GM19372 (cell line): ENCODE measurements around the gene MYH10.

Experiments used
- ATAC-seq: cut with Tn5 transposase; IDR thresholded peaks from one replicate; pipeline ENCODE4 v1.9.1; 2021; ENCODE audit warnings: mild to moderate bottlenecking, low read depth, moderate library complexity; ENCODE audit not compliant: unreplicated experiment

Gene MYH10

DNA sequence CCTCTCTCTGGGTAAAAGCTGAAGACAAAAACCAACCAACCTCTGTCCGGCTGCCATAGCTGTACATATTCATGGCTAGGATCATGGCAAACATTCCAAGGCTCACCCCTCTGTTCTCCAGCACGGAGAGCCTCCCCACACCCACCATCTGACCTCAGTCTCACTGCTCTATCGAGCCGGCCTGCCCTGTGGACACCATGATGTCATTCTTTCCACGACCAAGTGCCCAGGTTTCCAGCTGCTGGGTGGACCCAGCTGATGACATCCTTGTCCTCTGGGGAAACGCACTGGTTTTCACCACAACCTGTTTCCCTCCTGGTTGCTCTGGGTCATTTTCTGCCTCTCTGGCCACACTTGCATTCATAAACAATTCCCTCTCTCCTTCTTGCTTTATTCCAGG is 127.2 kb downstream of the MYH10 start:
- no peak for ATAC-seq

DNA sequence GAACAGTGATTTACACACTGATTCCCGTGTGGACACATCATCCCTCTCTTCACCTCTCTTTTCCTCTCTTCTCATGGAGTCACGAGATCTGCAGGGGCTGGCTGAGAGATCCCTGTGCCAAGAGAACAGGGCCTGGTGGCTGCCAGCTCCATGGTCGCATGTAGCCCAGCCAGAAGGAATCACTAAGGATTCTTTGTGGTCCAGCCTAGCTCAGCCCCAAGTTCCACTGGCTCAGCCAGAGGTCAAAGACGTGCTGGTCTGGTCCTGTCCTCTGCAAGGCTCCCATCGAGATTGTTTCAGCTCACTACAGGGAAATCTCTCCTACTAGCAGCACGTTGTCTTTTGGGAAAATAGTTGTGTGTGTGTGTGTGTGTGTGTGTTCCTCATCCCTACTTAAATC is 128.4 kb downstream of the MYH10 start:
- no peak for ATAC-seq

- ATAC-seq: no peak
Measured at GRCh38 chr17:8500609-8501008, 129.9 kb downstream of the MYH10 start.

DNA sequence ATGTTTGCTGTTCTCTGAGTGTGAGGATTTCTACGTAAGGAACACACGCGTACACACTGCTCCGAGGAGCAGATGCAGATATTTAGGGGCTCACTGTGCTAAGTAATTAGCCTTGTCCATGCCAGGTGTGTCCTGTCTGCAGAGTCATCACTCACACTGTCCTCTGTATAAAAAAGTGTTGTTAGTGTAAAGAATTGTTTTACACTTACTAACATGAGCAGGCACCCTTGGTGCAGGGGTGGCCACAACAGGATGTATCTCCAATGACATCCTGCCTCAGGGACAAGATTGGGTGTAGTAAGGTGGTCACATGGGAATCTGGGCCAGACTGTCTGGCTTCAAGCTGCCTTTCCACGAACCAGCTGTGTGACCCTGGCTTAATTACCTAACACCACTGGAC is 130.9 kb downstream of the MYH10 start:
- ATAC-seq: no peak

GRCh38 chr17:8499171-8499570 is 131.4 kb downstream of the MYH10 start:
- ATAC-seq: no peak

- ATAC-seq: no peak
Measured at GRCh38 chr17:8496081-8496480, 134.4 kb downstream of the MYH10 start.

DNA sequence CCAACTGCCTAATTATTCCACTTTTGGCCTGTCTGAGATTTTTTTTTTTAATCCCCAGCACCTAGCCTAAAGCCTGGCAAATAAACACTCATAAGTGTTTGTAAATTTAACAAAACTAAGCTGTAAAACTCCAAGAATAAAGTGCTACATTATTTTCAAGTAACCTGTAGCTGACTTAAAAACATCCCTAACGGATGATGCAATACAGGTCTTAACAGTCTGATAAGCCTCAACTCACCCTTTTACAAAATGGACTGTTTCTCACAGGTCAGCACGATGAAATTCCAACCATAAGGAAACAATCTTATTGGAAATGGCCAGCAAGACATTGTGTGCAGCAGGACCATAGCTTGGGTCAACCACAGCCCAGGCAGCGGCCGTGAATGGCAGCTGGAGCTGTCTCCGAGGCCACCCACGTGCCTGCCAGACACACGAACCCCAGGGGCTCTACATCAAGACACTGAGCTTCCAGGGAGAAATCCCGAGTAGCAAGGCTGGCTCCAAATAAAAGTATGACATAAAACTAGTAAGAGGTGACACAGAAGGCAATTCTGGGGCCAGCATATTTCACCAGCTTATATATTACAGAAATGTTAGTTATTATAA is 135.9 kb downstream of the MYH10 start:
- no peak for ATAC-seq

DNA sequence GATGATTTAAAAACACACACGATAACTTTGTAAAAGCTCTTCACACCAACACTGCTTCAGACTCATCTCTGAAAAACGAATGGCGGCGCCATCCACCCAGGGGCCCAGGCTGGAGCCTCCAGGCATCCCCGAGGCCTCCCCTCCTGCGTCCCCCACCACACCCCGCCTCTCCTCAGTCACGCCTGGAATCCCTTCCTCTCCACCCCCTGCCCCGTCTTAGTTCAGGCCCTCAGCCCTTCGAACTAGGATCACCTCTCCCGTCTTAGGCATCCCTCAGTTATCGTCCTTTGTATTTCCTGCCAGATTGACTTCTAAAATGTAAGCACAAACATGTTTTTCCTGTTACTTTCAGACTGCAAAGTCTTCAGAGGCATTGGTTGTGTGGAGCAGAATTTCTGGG is 136.5 kb downstream of the MYH10 start:
- no peak for ATAC-seq

GRCh38 chr17:8492121-8492520 is 138.4 kb downstream of the MYH10 start:
- no peak for ATAC-seq

GRCh38 chr17:8490256-8491023 is 140.1 kb downstream of the MYH10 start:
- ATAC-seq: no peak

DNA sequence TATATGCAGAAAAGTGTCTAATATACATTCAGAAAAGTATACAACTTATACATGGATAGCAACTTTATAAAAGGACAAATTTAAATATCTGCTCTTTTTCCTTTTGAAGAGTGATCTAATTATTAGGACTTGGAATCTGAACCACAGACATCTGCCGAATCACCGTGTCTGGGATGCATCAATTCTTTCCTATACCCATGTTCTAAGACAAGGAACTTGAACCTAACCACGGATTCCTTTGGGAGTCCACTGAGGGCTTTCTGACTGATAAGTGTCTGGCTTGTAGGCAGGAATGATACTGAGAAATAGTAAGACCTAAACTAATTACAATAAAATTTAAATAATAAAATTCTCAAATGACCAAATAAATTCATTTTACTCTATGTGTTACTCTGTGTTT is 140.7 kb downstream of the MYH10 start:
- no peak for ATAC-seq

GRCh38 chr17:8488901-8489300 is 141.6 kb downstream of the MYH10 start:
- ATAC-seq: no peak

GRCh38 chr17:8488491-8488890 is 142.0 kb downstream of the MYH10 start:
- ATAC-seq: no peak

DNA sequence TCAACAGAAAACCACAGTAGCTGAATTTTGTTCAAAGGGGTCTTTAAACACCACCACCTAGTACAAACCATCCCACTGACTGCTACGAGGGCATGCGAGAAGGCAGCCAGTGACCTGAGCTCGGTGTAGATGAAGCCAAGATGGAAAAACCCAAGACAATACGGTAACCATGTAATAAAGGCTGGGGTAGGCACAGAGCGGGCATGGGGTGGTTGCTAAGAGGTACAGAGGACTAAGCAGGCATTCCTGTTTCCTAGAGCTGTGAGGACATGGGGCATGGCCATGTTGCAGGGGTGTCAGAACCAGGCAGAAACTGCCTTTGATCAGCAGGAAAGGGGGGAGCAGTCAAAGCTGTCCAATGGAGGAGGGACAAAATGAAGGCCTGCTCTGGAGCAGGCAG is 142.8 kb downstream of the MYH10 start:
- ATAC-seq: no peak

GRCh38 chr17:8487130-8487645 is 143.3 kb downstream of the MYH10 start:
- ATAC-seq: no peak

DNA sequence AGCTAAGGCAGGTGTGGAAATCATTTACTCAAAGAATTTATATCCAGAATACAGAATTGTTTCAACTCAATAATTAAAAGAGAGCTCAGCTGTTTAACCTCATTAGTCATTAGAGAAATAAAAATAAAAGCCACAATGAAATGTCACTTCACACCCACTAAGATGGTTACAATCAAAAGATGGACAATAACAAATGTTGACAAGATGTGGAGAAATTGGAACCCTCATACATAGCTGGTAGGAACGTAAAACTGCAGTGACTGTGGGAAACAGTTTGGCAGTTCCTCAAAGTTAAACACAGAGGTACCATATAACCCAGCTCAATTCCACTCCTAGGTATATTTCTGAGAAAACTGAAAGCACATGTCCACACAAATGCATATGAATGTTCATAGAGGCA is 145.0 kb downstream of the MYH10 start:
- ATAC-seq: no peak

- ATAC-seq: no peak
Measured at GRCh38 chr17:8484465-8484864, 146.1 kb downstream of the MYH10 start.

GRCh38 chr17:8482546-8482945 is 148.0 kb downstream of the MYH10 start:
- no peak for ATAC-seq

DNA sequence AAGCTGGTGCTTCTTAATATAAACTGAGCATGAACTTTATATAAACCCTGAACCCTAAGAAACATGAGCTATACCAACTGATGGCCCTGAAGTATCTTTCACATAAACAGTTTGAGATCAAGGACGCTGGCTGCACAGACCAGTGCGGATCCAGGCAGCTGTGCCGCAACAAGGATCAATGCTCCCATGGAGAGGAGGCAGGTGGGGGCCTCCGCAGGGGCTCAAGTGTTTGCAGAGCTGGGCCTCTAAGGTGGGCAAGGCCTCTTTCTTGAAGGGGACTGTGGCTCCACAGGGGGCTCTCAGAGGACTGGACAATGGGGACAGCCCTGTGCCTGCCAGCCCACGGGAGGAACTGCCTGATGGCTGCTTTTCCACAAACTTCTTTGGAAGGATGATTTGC is 148.8 kb downstream of the MYH10 start:
- no peak for ATAC-seq

DNA sequence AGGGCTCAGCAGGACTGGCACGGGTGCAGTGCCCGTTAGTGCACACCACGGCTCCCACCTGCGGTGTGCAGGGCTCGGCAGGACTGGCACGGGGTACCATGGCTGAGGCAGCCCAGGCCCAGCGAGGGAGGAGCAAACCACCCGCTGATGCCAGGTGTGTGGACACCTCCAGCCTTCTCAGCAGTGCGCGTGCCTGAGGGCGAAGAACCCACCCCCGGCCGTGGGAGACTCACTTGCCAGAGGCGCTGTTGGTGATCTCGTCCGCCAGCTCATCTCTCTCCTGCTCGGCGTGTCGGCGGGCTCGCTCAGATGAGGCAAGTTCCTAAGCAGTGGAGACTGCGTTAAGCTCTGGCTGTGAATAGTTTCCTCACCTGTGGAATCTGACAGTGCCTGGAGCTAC is 149.4 kb downstream of the MYH10 start:
- no peak for ATAC-seq

DNA sequence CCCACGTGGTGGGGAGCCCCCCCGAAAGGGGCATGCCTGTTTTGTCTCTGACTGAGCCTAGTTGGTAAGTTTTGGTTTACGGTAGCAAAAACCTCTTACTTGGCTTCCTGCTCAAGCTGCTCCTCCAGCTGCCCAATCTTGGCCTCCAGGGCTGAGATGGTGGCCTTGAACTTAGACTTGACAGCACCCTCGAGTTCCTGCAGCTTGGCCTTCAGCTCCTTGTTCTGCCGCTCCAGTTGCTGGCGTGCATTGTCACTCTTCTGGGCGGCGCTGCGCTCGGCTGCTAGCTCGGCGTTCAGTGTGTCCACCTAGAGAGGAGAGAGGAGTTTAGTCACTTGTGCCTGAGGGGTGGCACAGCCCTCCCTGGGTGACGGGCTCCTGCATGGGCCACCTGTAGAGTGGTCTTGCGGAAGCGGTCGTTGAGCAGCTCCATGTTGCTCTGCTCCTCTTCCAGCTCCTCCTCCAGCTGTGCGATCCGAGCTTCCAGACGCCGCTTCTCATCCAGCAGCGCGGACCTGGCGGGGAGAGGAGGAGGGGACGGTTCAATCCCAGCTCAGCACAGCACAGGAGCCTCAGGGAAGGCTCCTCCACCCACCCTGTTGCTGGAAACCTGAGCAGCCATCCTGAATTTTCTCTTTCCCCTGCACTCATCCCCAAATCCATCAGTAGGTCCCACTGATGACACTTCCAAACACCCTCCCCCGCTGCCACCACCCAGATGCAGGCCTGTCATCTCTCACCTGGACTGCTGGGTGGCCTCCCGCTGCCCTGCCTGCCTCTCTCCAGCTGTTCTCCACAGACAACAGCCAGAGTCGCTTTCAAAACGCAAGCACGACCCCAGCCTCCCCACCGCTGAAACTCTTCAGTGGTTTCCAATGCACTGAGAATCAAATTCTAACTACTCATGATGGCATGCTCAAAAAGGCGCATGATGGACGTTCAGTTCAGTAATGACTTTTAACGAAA is 150.2 kb downstream of the MYH10 start:
- ATAC-seq: no peak
